PC-9 (cell line): Measurements from ENCODE around the gene RING1. TPM values are rescaled to one million over a fixed set of nuclear protein-coding genes. Genes with fewer than 3 reads are reported as not detected.

Experiments used
- BruUV-seq: library from RNA; stranded (reverse); fragments of 400-500 nt; replicated peaks from 2 replicates; lab custom pipeline; 2021; lab: Mats Ljungman, UMichigan
- CTCF ChIA-PET: fragments of 300-600 bp; sonication (Branson Sonifier 250); formaldehyde crosslinking; loops from one replicate; lab custom pipeline; 2022; ENCODE audit warnings: antibody characterized with exemption; lab: Charles Lee
- POLR2A ChIA-PET: fragments of 300-600 bp; sonication (Branson Sonifier 250); formaldehyde crosslinking; loops from one replicate; lab custom pipeline; 2022; ENCODE audit warnings: antibody characterized with exemption; ENCODE audit not compliant: unreplicated experiment; lab: Charles Lee
- DNase-seq, 2 experiments: peaks; one replicate each; pipeline versions ENCODE4 v3.0.0 to v3.0.0-alpha.2; 2015 to 2022; ENCODE audit warnings: mixed read lengths in 1 of 2
- H2AFZ ChIP-seq: fragments of 200-600 bp; sonication (generic); 2 replicates; pipeline ENCODE4 v1.8.1; 2017; ENCODE audit warnings: antibody characterized with exemption
- H3F3A ChIP-seq: fragments of 200-600 bp; sonication (generic); 2 replicates; pipeline ENCODE4 v1.8.1; 2017; ENCODE audit warnings: antibody characterized with exemption, mild to moderate bottlenecking, low read depth; ENCODE audit not compliant: insufficient read depth
- H3K27ac ChIP-seq: fragments of 200-600 bp; sonication (generic); 2 replicates; pipeline ENCODE4 v1.6.1; 2016; ENCODE audit warnings: mixed run types
- H3K27me3 ChIP-seq: fragments of 200-600 bp; sonication (generic); 2 replicates; pipeline ENCODE4 v1.6.1; 2016; ENCODE audit warnings: low read depth, mixed run types; ENCODE audit not compliant: insufficient read depth
- H3K36me3 ChIP-seq: fragments of 200-600 bp; sonication (generic); 2 replicates; pipeline ENCODE4 v1.6.1; 2016; ENCODE audit warnings: low read depth, mixed run types
- H3K4me1 ChIP-seq: fragments of 200-600 bp; sonication (generic); replicated peaks from 2 replicates; pipeline ENCODE4 v1.6.1; 2016; ENCODE audit warnings: mixed run types; ENCODE audit not compliant: insufficient read depth
- H3K4me2 ChIP-seq: fragments of 200-600 bp; sonication (generic); 2 replicates; pipeline ENCODE4 v1.6.1; 2017; ENCODE audit warnings: mixed run types
- H3K4me3 ChIP-seq: fragments of 200-600 bp; sonication (generic); 2 replicates; pipeline ENCODE4 v1.6.1; 2016; ENCODE audit warnings: mixed run types
- H3K79me2 ChIP-seq: fragments of 200-600 bp; sonication (generic); 2 replicates; pipeline ENCODE4 v1.6.1; 2017; ENCODE audit warnings: low read depth, mixed run types
- H3K9me2 ChIP-seq: fragments of 200-600 bp; sonication (generic); 2 replicates; pipeline ENCODE4 v1.8.1; 2017; ENCODE audit warnings: mild to moderate bottlenecking; ENCODE audit not compliant: insufficient read depth
- H3K9me3 ChIP-seq: fragments of 200-600 bp; sonication (generic); 2 replicates; pipeline ENCODE4 v1.8.1; 2016; ENCODE audit warnings: low read depth; ENCODE audit not compliant: insufficient read depth
- H4K20me1 ChIP-seq: fragments of 200-600 bp; sonication (generic); 2 replicates; pipeline ENCODE4 v1.8.1; 2017; ENCODE audit not compliant: insufficient read depth
- EZH2 ChIP-seq: fragments of 200-600 bp; sonication (generic); IDR thresholded peaks from 2 replicates; pipeline ENCODE4 v1.8.0; 2017; ENCODE audit warnings: antibody characterized with exemption, low read depth
- intact Hi-C: fragments of 100-400 bp; cut with micrococcal nuclease; formaldehyde crosslinking; loops from one replicate; pipeline ENCODE4 v1.10.0; 2022; ENCODE audit not compliant: unreplicated experiment
- total RNA-seq: library from RNA; stranded (reverse); gene quantifications from 2 replicates; pipeline ENCODE4 v1.2.3, GENCODE V29; 2021
- TF ChIP-seq, protein P1 (sequence below): fragments of 200-600 bp; sonication (generic); conservative IDR thresholded peaks from 2 replicates; pipeline ENCODE4 v1.6.1; 2017; ENCODE audit warnings: mixed run types, antibody characterized with exemption, mild to moderate bottlenecking, moderate library complexity

RING1 gene
- total RNA-seq, 1 experiment from 2014 or later: 18.9 TPM

- Histone ChIP-seq H3K4me3 (no peak overlapping the region), H4K20me1 (no peaks in the 10 kb centered on the region), H3F3A (no peaks in the 10 kb centered on the region), H3K9me2 (no peaks in the 10 kb centered on the region), H3K27ac (no peak overlapping the region), H3K36me3 (no peaks in the 10 kb centered on the region), H3K4me2 (no peak overlapping the region), H3K9me3 (no peaks in the 10 kb centered on the region), H3K27me3 (peaks cover 25% of the 10 kb centered on the region; the same call in 1 of the 2 replicates), H3K79me2 (no peaks in the 10 kb centered on the region), H3K4me1 (no peaks in the 10 kb centered on the region), H2AFZ (no peak overlapping the region)
- intact Hi-C loops: no loop called here
- BruUV-seq: no TSS peak
- no peak for DNase-seq
- ChIA-PET CTCF (no interaction called here), POLR2A (no interaction called here)
- TF ChIP-seq, protein P1, sequence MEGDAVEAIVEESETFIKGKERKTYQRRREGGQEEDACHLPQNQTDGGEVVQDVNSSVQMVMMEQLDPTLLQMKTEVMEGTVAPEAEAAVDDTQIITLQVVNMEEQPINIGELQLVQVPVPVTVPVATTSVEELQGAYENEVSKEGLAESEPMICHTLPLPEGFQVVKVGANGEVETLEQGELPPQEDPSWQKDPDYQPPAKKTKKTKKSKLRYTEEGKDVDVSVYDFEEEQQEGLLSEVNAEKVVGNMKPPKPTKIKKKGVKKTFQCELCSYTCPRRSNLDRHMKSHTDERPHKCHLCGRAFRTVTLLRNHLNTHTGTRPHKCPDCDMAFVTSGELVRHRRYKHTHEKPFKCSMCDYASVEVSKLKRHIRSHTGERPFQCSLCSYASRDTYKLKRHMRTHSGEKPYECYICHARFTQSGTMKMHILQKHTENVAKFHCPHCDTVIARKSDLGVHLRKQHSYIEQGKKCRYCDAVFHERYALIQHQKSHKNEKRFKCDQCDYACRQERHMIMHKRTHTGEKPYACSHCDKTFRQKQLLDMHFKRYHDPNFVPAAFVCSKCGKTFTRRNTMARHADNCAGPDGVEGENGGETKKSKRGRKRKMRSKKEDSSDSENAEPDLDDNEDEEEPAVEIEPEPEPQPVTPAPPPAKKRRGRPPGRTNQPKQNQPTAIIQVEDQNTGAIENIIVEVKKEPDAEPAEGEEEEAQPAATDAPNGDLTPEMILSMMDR: no peak
- TF ChIP-seq EZH2: no peak
Measured at GRCh38 chr6:33181141-33181540, 27.2 kb upstream of the RING1 start.

GRCh38 chr6:33183071-33183683, 25.1 kb upstream of the RING1 start:
- Histone ChIP-seq H3K27me3 (peaks cover 24% of the 10 kb centered on the region; the same call in 1 of the 2 replicates), H3K9me2 (no peaks in the 10 kb centered on the region), H2AFZ (peak overlapping the region; percentile 68), H3K4me1 (no peaks in the 10 kb centered on the region), H3K79me2 (no peaks in the 10 kb centered on the region), H3K4me3 (no peak overlapping the region), H3K4me2 (no peak overlapping the region), H4K20me1 (no peaks in the 10 kb centered on the region), H3K27ac (no peak overlapping the region), H3K9me3 (no peaks in the 10 kb centered on the region), H3K36me3 (no peaks in the 10 kb centered on the region), H3F3A (no peaks in the 10 kb centered on the region)
- DNase-seq: no peak
- intact Hi-C loops: no loop called here
- POLR2A ChIA-PET: interaction anchor here (0.5 kb wide), 1 partner anchor 34 kb away, joined by 3 read pairs; no protein-coding TSS in a partner anchor
- TF ChIP-seq, protein P1: no peak
- TF ChIP-seq EZH2: no peak
- no TSS peak for BruUV-seq
- CTCF ChIA-PET: no interaction called here

- ChIA-PET POLR2A (no interaction called here), CTCF (no interaction called here)
- H3K79me2 ChIP-seq: no peaks in the 10 kb centered on the region
- intact Hi-C loops: no loop called here
- H3K4me3 ChIP-seq: no peak overlapping the region
- no peaks in the 10 kb centered on the region for H3K9me3 ChIP-seq
- no peaks in the 10 kb centered on the region for H3F3A ChIP-seq
- H3K27me3 ChIP-seq: peaks cover 7% of the 10 kb centered on the region; the same call in 1 of the 2 replicates
- no peak for TF ChIP-seq EZH2
- TF ChIP-seq, protein P1: no peak
- DNase-seq: no peak
- H3K27ac ChIP-seq: no peak overlapping the region
- no peak overlapping the region for H2AFZ ChIP-seq
- H3K36me3 ChIP-seq: no peaks in the 10 kb centered on the region
- H3K9me2 ChIP-seq: no peaks in the 10 kb centered on the region
- BruUV-seq: no TSS peak
- H4K20me1 ChIP-seq: no peaks in the 10 kb centered on the region
- no peak overlapping the region for H3K4me2 ChIP-seq
- H3K4me1 ChIP-seq: no peaks in the 10 kb centered on the region
Measured at GRCh38 chr6:33185190-33185589, 23.1 kb upstream of the RING1 start.
